GM18868 (cell line): ENCODE results near the gene XYLB.
"Not testable (repeated sequence)": the region's sequence is repeated elsewhere in the genome, so short reads cannot be mapped to it uniquely, and the experiment has no call there.

Source experiments
- ATAC-seq: cut with Tn5 transposase; IDR thresholded peaks from one replicate; pipeline ENCODE4 v1.9.1; 2021; ENCODE audit warnings: mild to moderate bottlenecking, moderate library complexity; ENCODE audit not compliant: unreplicated experiment

The XYLB gene

DNA sequence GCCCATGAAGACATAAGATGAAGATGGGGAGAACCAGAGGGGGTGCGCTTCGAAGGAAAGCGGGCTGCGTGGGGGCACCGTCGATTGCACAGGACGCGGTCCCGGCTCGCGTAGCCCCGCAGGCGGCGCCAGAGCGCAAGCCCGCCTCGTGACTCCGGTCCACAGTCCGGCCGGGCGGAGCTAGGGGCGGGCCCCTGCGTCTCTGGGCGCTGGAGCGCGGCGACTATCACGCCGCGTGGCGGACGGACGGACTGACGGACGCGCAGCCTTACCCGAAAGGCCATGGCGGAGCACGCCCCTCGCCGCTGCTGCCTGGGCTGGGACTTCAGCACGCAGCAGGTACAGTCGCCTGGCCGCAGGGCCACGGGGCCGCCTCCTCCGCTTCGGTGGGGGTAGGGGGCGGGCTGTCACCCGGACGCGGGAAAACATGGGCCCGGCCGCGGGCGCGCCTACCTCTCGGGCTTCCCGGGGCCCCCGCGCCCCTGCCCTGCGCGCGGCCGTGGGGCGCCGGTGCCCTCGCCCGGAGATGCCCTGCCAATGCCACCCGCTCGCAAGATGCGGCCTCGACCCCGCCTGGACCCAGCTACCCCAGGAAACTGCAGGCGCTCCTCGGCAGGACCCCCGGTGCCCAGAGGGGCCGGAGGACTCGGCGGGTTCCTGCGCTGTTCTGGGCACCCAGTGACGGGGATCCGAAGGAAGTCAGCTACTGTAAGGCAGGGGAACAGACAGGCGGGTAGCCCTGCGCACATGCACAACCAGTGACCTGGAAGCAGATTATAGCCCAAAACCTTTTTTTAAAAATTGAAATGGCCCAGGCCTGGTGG is at the start of gene XYLB:
TSS of gene XYLB (plus strand) at position 199 of the 824 bp plus-strand sequence. CDS start at position 283, 84 bp downstream.
- peak; percentile 98 for ATAC-seq

DNA sequence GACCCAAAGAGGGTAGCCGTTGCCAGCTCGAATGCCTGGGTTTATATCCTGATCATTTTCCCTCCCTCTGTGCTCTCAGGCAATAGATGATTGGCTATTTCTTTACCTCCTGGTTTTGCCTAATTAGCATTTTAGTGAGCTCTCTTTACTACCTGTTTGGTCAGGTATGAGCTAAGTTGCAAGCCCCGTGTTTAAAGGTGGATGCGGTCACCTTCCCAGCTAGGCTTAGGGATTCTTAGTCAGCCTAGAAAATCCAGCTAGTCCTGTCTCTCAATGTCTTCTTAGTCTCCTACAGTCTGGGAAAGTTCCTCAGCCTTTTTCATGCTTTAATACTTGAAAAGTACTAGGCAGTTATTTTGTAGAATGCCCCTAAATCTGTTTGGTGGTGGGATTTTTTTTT is 49.5 kb upstream of the XYLB start:
- not testable (repeated sequence) for ATAC-seq

GRCh38 chr3:38297537-38297936 is 49.0 kb upstream of the XYLB start:
- no peak for ATAC-seq

DNA sequence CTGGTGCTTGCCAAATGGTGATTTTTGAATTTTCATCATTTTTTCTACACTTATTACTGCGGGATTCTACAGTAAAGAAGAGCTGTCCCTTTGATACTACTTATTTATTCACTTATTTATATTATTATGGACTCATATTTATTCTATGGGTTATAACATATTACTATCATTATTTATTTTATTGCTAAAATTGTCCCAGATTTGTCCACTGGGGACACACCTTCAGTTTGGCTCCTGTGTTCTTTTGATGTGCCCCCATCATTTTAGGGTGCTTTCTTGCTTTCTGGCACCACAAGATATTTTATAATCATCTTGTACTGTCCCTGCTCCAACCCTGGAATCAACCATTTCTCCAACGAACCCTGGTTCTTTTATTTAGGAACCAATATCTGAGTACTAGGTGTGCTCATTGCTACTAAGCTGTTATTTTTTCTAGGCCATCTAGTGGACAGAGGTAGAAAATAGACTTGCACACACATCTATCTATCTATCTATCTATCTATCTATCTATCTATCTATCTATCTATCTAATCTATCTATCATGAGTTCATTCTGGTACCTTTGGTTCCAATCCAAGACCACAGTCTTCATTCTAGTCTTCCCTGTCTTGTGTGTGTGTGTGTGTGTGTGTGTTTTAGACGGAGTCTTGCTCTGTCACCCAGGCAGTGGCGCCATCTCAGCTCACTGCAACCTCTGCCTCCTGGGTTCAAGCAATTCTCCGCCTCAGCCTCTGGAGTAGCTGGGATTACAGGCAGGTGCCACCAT is 48.5 kb upstream of the XYLB start:
- peak; percentile 68 for ATAC-seq

GRCh38 chr3:38306941-38307340 is 39.6 kb upstream of the XYLB start:
- no peak for ATAC-seq

GRCh38 chr3:38307599-38307998 is 39.0 kb upstream of the XYLB start:
- ATAC-seq, result no peak

GRCh38 chr3:38308456-38308855 is 38.1 kb upstream of the XYLB start:
- ATAC-seq, result no peak

DNA sequence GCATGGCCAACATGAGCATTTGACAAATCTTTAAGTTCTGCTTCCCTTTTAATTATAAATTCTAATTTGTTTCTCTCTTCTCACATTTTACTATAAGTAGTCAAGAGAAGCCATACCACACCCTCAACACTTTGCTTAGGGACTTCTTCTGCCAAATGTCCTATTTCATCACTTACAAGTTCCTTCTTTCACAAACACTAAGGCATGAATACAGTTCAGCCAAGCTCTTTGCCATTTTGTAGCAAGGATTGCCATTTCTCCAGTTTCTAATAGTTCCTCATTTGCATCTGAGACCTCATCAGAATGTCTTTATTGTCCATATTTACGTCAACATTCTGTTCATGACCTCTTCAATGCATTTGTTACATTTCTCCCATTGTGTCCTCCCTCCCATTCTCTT is 35.1 kb upstream of the XYLB start:
- no peak for ATAC-seq

GRCh38 chr3:38311941-38312340 is 34.6 kb upstream of the XYLB start:
- no peak for ATAC-seq

- no peak for ATAC-seq
Observed at GRCh38 chr3:38312356-38312755, 34.2 kb upstream of the XYLB start.

GRCh38 chr3:38313263-38313662 is 33.3 kb upstream of the XYLB start:
- no peak for ATAC-seq

- ATAC-seq, result no peak
Observed at GRCh38 chr3:38313695-38314094, 32.9 kb upstream of the XYLB start.

DNA sequence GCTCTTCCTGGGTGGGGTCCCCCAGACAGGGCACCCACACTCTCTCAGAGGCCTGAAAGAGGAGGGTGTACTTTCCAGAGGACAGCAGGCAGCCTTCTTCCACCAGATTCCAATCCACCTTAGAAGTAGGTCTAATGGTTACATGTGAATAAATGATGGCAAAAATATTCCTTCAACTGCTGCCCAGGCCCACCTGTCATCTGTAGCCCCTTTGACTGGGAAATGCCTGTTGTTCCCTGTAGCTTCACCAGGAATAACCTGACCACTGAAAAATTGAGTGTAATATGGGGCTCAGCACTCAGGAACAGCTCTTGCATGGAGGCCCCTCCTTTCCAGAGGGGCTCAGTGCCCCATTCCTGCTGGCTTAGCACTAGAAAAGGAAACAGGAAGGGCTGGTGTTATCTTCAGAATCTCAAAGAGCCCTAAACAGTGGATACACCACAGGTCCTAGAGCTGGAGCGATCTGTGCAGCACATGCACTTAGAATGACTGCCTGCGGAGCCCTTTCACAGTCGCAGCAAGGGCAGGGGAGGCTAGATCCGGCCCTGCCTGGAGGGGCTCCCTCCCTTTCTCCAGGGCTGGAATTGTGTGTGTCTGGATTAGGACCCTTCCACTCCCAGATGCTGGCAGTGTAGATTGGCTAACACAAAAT is 32.3 kb upstream of the XYLB start:
- no peak for ATAC-seq

DNA sequence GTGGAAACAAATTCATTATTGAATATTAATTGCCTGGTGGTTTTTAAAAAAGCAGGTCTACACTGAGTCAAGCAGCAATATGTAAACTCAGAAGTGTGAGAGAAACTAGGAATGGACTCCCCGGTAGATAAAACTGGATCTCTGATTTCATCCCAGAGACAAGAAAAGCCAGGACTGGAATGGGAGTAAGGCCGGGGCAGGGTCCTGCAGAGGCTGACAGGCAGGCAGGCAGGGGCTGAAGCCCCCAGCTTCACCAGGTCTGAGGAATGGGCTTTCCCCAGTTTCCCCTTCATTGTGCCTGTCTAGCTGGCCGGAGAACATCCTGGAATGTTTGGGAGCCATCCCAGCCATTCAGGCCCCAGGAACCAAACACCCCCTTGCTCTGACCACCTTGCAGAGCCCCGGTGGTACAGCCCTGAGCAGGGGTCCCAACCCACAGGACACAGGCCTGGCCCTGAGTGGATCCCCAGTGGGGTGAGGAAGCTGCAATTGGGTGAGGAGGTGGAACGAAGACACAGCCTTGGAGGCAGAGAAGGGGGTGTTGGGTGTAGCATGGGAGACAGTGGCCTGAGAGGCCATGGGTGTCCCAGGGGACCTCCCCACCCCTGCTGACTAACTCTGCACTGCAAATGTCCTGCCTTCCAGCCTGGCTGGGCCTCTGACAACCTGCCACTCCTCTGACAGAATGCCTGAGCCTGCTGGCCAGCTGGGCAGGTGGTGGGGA is 31.7 kb upstream of the XYLB start:
- ATAC-seq, result no peak

DNA sequence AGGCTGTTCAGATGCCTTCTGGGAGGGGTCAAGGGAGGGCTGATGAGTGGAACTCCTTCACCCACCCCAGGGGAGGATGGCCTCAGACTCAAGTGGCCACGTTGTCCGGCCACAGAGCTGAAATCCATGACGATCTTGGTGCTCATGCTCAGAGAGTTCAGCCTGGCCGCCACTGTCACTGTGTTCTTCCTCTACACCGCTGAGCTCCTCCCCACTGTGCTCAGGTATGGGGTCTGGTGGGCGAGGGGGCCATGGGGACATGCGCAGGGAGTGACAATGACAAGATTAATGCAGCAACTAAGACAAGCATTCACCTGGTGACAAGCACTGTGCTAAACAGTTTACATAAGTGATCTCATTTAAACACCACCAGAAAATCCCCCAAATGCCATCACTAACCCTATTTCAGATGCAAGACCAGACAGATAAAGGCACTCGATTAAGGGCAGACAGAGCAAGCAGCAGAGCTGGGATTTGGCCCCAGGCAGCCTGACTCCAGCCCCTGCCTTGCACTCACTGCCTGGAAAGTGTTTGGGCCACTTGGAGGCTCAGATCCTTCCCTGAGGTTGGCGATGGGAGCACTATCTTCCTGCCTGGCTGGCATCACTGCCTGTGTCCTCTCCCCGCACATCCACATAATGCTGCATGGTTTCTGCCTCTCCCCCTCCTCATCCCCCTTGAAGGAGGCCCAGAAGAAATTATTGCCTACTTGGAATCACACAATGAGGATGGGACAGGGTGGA is 30.9 kb upstream of the XYLB start:
- no peak for ATAC-seq

DNA sequence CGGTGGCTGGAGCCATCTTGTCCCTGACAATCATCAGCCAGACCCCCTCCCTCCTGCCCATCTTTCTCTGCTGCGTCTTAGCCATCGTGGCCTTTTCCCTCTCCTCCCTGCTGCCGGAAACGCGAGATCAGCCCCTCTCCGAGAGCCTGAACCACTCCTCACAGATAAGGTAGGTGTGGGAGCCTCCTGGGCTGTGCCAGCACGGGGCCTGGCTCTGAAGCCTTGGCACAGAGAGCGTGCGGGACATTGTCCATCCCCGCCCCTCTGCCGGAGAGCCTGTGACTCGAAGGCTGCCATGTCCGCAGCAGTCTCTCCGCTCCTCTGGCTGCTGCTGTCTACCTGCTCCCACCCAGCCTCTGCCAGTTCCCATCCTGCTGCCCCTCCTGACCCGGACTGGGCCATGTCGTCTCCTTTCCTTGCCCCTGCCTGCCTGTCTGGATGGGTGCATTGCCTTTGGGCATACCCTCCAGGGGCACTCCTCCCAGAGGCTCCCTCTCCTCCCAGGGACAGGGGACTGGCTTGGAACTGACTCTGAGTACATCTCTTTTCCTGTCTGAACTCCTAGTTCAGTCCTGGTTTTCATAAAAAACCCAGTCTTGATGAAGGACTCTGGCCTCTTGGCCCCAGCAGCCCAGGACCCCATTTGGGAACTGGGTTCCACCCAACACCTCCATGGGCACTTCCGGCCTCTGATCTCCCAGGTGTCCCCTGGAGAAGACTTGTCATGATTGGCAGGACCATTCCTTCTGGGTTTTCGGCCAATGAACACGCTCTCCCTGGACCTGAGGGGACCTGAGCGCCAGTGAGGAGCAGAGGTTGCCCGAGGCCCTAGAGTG is 30.0 kb upstream of the XYLB start:
- no peak for ATAC-seq

DNA sequence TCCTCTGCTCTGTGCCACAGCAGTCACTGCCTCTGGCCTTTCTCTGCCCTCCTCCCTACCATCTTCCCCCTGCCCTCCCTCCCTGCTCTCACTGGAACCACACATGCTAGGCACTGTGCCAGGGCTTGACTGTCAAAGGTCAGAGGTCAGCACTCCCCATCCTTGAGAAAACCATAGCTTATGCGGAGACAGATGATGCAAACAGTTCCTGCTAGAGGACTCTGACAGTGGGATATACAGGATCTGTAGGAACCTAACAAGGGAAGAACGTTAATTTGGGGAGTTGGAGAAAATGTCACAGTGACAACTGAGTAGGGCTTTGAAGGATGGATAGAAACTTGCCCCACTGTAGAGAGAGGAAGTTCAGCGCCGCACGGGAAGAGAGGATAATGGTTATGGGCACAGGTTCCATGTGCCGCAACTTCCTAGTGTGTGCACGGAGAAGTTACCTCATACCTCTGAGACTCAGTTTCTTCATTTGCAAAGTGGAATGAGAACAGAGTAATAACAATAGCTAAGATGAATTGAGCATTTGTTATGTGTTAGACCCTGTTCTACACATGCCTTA is 29.3 kb upstream of the XYLB start:
- ATAC-seq, result no peak

DNA sequence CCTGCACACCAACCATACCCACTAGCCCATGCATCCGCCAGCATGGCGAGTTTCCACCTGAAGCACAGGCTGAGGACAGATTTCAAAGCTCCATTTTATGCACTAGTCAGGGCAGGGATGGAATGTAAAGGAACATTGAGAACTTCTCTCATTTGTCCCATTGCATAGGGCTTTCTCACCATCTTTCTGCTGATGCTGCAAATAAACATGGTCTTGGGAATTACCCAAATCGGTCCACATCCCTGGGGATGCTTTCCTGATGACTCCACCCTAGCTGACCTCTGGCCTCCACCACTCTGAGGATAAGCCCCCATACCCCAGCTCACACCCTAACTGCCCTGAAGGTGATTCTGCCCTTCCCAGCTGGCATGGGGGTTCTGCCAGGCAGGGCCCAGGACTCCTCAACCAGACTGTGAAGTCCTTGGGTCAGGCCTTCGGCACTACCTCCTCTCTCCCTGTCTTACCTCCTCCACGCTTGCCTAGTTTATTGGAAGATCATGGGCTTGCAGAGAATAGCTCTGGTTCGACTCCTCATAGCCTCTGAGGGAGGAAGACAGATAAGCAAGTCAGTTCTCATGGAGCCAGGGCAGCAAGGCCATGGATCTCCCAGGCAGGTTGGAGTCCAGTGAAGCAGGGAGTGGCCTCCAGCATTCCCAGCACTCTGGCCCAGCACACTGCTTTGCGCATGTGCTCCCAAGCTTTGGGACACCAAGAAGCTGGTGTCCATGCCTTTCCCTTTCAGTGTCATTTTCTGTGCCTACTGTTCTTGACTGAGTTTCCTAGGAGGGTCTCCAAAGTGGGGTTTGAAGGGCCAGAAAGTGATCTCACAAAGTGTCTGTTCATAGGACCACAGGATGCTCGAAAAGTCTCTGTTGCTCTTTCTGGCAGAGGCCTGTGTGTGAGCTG is 27.6 kb upstream of the XYLB start:
- ATAC-seq, result no peak
